Measurements from ENCODE around the gene RPL31.

The RPL31 gene

GRCh38 chr2:101053117-101053516 lies 51.0 kb downstream of the RPL31 start:
- no peak for DNase-seq
